AG04449 (cell line): Measurements from ENCODE around the gene LDB1.
A peak's percentile ranks its signal among the peaks of the same experiment; 100 is the strongest.

ENCODE experiments used
- CTCF ChIA-PET: fragments of 350-600 bp; formaldehyde crosslinking; extraction: SDS; loops from one replicate; lab custom pipeline; 2021; ENCODE audit warnings: antibody characterized with exemption; lab: Yijun Ruan, JAX
- POLR2A ChIA-PET: fragments of 400-600, 350-600 bp; formaldehyde crosslinking; extraction: SDS; loops from one replicate; lab custom pipeline; 2020; ENCODE audit warnings: antibody characterized with exemption, inconsistent platforms; lab: Yijun Ruan, JAX
- DNase-seq: peaks from one replicate; pipeline ENCODE4 v3.0.0-alpha.2; 2010; ENCODE audit warnings: low read depth, low spot score
- H3K4me3 ChIP-seq: 2 replicates; pipeline ENCODE4 v1.5.1; 2011; ENCODE audit warnings: low read depth, mild to moderate bottlenecking, control low read depth, low read length
- TF ChIP-seq, protein P1 (sequence below): IDR thresholded peaks from one replicate; pipeline ENCODE4 v1.5.1; 2011; ENCODE audit warnings: mild to moderate bottlenecking, moderate library complexity, low read length, control low read depth, inconsistent platforms; ENCODE audit not compliant: insufficient read depth; ENCODE audit errors: missing control alignments

Gene LDB1

DNA sequence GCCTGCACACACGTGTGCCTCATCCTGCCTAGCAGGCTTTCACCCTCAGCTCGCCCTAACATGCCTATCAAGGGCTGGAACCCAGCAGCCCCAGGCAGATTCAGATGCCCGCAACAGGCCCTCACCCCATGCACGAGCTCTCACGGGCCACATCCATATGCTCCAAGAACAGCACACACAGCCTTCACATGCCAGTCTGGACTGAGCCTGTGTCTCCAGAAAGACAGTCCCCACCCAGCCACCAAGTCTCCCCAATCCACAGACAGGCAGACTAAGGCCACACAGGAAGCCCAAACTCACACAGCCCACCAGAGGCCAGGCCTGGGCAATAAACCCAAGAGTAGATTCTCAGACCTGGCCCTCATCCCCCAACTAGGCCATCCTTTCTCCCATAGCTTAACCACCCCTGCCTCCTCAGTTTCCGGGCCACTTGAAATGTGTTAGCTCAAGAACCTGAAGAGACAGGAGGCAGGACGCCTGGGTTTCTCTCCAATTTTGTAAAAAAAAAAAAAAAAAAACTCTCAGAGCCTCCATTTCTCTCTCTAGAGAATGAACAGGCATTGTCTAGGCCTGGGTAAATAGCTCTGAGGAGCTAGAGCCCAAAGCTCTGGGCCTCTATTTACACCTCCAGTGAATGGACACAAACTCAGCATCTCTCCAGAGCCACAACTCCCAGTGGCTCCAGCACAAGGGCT, 6.8 kb downstream of the LDB1 start:
- H3K4me3 ChIP-seq: peak overlapping the region; percentile 82
- no peak for DNase-seq
- TF ChIP-seq, protein P1, sequence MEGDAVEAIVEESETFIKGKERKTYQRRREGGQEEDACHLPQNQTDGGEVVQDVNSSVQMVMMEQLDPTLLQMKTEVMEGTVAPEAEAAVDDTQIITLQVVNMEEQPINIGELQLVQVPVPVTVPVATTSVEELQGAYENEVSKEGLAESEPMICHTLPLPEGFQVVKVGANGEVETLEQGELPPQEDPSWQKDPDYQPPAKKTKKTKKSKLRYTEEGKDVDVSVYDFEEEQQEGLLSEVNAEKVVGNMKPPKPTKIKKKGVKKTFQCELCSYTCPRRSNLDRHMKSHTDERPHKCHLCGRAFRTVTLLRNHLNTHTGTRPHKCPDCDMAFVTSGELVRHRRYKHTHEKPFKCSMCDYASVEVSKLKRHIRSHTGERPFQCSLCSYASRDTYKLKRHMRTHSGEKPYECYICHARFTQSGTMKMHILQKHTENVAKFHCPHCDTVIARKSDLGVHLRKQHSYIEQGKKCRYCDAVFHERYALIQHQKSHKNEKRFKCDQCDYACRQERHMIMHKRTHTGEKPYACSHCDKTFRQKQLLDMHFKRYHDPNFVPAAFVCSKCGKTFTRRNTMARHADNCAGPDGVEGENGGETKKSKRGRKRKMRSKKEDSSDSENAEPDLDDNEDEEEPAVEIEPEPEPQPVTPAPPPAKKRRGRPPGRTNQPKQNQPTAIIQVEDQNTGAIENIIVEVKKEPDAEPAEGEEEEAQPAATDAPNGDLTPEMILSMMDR: no peak
- ChIA-PET CTCF (interaction anchor here (0.6 to 1.8 kb wide), 6 partner anchors 12 to 1114 kb away, joined by 3 to 13 read pairs (median 4); partner anchors contain the start of gene LZTS2), POLR2A (interaction anchor here (0.5 to 1.9 kb wide), 6 partner anchors 10 to 230 kb away, joined by 3 to 8 read pairs (median 4); no protein-coding TSS in a partner anchor)

DNA sequence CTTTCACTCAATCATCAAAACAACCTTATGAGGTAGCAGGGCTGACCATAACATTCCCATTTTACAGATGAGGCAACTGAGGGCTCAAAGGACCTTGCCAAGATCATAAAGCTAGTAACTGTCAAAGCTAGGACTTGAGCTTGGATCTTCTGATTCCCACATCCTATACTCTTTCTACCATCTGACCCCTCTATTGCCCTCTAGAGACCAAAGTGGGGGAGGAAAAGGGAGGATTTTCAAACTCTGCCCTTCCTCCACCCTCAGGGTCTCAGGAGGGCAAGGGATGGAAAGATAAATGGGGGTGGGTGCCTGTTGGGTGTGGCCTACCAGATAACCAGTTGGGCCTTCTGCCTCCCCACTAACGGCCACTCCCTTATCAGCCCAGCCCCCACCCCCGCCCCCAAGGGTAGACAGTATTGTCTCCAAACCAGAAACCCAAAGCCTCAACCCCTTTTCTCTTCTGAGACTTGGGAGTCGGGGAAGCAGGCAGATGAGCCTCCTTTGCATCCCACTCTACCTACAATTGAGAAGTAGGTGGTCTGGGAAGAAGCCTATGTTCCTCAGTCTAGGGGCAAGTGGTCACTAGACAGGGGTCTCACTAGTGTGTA, 7.9 kb downstream of the LDB1 start:
- DNase-seq: no peak
- POLR2A ChIA-PET: interaction anchor here (0.5 to 1.9 kb wide), 4 partner anchors 9 to 229 kb away, joined by 3 to 8 read pairs (median 4); no protein-coding TSS in a partner anchor
- TF ChIP-seq, protein P1: no peak
- H3K4me3 ChIP-seq: peak overlapping the region; percentile 82
- CTCF ChIA-PET: interaction anchor here (1.3 to 1.8 kb wide), 3 partner anchors 11 to 39 kb away, joined by 6 to 13 read pairs (median 7); no protein-coding TSS in a partner anchor

DNA sequence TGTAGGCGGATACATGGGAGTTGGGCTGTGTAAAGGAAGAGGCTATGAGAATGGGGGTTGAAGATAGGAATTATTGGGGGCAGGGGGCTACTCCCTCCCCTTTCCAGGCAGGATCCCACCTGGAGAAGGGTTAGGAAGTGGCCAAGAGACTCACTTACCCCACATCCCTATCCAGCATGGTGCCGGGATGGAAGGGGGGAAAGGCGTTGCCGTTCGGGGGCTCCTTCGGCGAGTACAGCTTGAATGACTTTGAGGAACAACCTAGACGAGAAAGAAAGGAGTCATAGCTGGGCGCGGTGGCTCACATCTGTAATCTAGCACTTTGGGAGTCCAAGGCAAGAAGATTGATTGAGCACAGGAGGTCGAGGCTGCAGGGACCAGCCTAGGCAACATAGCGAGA, 8.9 kb downstream of the LDB1 start:
- TF ChIP-seq, protein P1: no peak
- DNase-seq: no peak
- POLR2A ChIA-PET: no interaction called here
- no peak overlapping the region for H3K4me3 ChIP-seq
- CTCF ChIA-PET: interaction anchor here (1.6 to 1.8 kb wide), 2 partner anchors 10 to 38 kb away, joined by 7 to 13 read pairs; no protein-coding TSS in a partner anchor

DNA sequence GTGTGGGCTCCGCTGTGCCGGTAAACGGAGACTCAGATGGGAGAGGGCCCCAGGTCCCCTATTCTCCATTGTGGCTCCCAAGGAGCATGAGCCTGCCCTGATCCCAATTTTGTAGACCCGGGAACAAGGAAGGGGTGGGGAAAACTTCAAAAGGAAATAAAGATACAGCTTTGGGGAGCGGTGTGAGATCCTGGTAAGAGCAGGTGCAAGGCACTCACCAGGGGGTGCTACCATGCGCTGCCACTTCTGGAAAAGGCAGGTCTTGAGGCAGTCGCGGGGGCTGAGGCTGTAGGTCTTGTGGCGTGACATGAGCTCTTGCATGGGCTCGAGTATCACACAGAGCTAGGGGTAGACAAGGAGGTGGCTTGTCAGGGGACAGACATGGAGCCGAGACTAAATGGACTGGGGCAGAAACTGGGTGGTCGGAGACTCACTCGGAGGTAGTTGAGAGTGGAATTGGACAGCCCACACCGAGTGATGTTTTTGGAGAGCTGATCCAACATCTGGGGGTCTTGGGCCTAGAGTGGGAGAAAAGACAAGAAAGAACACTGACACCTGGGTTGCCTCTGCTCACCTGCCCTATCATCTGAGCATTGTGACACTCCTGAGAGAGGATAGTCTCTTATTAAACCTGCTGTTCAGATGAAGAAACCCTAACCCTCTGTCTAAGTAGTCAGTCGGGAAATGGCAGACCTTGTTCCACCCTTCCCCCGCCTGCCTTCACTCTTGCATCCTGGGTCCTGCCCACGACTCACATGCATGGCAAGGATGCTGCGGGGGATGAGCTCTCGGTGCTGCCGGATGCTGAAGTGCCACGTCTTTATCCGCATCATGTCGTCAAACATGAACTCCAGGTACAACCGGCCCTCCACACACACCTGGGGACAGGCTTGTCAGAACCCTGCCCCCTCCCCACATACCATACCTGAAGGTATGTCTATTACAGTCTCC, 10.7 kb downstream of the LDB1 start:
- CTCF ChIA-PET: interaction anchor here (5.8 kb wide), 1 partner anchor 37 kb away, joined by 36 read pairs; no protein-coding TSS in a partner anchor
- no peak for DNase-seq
- POLR2A ChIA-PET: interaction anchor here (0.9 kb wide), 1 partner anchor 8 kb away, joined by 3 read pairs; no protein-coding TSS in a partner anchor
- no peak overlapping the region for H3K4me3 ChIP-seq
- TF ChIP-seq, protein P1: no peak

DNA sequence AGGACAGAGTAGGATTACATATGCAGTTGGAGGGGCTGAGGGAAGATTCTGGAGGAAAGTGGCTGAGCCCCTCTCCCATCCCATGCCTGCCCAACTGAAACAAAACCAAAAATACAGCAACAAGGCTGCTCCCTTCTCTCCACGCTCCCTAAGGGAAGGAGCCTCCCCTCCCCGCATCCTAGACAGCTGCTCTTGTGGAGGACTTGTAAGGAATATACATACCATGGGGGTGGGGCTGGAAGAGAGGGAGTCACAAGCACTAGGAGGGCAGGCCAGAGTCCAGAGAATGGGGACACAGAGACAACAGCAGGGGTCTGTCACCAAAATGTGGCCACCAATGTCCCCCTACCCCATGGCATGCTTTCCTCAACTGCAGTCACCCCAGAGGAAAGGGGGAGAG, 13.2 kb downstream of the LDB1 start:
- DNase-seq: no peak
- H3K4me3 ChIP-seq: no peak overlapping the region
- TF ChIP-seq, protein P1: no peak
- CTCF ChIA-PET: interaction anchor here (5.8 kb wide), 1 partner anchor 34 kb away, joined by 36 read pairs; no protein-coding TSS in a partner anchor
- POLR2A ChIA-PET: interaction anchor here (0.5 kb wide), 1 partner anchor 309 kb away, joined by 3 read pairs; no protein-coding TSS in a partner anchor
